ENCODE results near the gene SH3BP4. TPM values are rescaled to one million over a fixed set of nuclear protein-coding genes. Genes with fewer than 3 reads are reported as not detected.
A peak's percentile ranks its signal among the peaks of the same experiment; 100 is the strongest.

Gene SH3BP4
- total RNA-seq, 1 donor from 2014 or later: 115 TPM

- H3K27me3 ChIP-seq (ENCODE audit: control insufficient read depth, insufficient read depth, low read length): no peaks in the 10 kb centered on the region
- no peaks in the 10 kb centered on the region for H3K36me3 ChIP-seq (ENCODE audit: control insufficient read depth, insufficient read depth, low read length)
- H3K4me3 ChIP-seq (ENCODE audit: low read depth, low read length): no peak overlapping the region
- TF ChIP-seq, protein P1, sequence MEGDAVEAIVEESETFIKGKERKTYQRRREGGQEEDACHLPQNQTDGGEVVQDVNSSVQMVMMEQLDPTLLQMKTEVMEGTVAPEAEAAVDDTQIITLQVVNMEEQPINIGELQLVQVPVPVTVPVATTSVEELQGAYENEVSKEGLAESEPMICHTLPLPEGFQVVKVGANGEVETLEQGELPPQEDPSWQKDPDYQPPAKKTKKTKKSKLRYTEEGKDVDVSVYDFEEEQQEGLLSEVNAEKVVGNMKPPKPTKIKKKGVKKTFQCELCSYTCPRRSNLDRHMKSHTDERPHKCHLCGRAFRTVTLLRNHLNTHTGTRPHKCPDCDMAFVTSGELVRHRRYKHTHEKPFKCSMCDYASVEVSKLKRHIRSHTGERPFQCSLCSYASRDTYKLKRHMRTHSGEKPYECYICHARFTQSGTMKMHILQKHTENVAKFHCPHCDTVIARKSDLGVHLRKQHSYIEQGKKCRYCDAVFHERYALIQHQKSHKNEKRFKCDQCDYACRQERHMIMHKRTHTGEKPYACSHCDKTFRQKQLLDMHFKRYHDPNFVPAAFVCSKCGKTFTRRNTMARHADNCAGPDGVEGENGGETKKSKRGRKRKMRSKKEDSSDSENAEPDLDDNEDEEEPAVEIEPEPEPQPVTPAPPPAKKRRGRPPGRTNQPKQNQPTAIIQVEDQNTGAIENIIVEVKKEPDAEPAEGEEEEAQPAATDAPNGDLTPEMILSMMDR (IDR thresholded peaks at IDR 0.05; ENCODE audit: insufficient read depth, low read length, poor library complexity, severe bottlenecking): no peak
- DNase-seq (ENCODE audit: low read depth): peak; percentile 38
Measured at GRCh38 chr2:234919711-234920110, 32.1 kb upstream of the SH3BP4 start.

GRCh38 chr2:234920836-234921235, 31.0 kb upstream of the SH3BP4 start:
- no peak for DNase-seq (ENCODE audit: low read depth)
- no peaks in the 10 kb centered on the region for H3K27me3 ChIP-seq (ENCODE audit: control insufficient read depth, insufficient read depth, low read length)
- no peaks in the 10 kb centered on the region for H3K36me3 ChIP-seq (ENCODE audit: control insufficient read depth, insufficient read depth, low read length)
- TF ChIP-seq, protein P1 (IDR thresholded peaks at IDR 0.05; ENCODE audit: insufficient read depth, low read length, poor library complexity, severe bottlenecking): no peak
- no peak overlapping the region for H3K4me3 ChIP-seq (ENCODE audit: low read depth, low read length)

DNA sequence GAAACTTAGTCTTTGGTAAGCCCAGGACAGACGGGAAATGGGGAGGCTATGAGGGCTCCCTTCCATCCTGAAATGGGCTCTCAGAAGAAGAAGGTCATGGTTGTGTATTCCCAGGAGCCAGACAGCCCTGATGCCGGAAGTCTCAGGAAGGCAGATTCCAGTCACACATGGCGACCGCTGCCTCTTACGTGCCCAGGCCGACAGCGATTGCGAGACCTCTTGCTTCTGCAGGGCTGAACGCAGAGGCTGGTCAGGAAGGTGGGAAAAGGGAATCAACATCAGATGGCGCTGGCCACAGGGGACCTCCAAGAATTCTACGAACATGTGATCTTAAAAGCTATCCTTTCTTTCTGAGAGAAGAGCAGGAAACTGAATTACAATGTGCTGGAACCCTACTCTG, 22.8 kb upstream of the SH3BP4 start:
- Histone ChIP-seq H3K27me3 (ENCODE audit: control insufficient read depth, insufficient read depth, low read length) (no peaks in the 10 kb centered on the region), H3K4me3 (ENCODE audit: low read depth, low read length) (no peak overlapping the region), H3K36me3 (ENCODE audit: control insufficient read depth, insufficient read depth, low read length) (no peaks in the 10 kb centered on the region)
- TF ChIP-seq, protein P1 (IDR thresholded peaks at IDR 0.05; ENCODE audit: insufficient read depth, low read length, poor library complexity, severe bottlenecking): no peak
- DNase-seq (ENCODE audit: low read depth): no peak

GRCh38 chr2:234930397-234930796, 21.4 kb upstream of the SH3BP4 start:
- no peak for DNase-seq (ENCODE audit: low read depth)
- H3K4me3 ChIP-seq (ENCODE audit: low read depth, low read length): no peak overlapping the region
- no peaks in the 10 kb centered on the region for H3K27me3 ChIP-seq (ENCODE audit: control insufficient read depth, insufficient read depth, low read length)
- TF ChIP-seq, protein P1 (IDR thresholded peaks at IDR 0.05; ENCODE audit: insufficient read depth, low read length, poor library complexity, severe bottlenecking): no peak
- no peaks in the 10 kb centered on the region for H3K36me3 ChIP-seq (ENCODE audit: control insufficient read depth, insufficient read depth, low read length)

DNA sequence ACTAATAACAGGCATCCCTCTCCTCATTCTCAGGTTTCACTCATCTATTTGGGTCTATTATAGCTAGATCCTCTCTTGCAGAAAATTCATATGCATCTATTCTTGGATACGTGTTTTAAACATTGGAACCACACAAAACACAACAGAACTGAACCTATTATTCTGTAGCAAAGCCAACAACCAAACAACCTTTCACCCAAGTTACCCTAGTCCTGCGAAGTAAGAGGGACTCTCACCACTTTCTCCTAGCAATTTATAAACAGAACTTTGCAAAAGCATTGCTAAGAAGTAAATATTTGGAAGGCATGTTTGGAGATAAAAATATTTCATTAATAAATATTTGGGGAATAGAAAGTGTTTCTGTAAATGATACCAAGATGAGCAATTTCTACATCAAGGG, 20.4 kb upstream of the SH3BP4 start:
- TF ChIP-seq, protein P1 (IDR thresholded peaks at IDR 0.05; ENCODE audit: insufficient read depth, low read length, poor library complexity, severe bottlenecking): no peak
- Histone ChIP-seq H3K4me3 (ENCODE audit: low read depth, low read length) (no peak overlapping the region), H3K36me3 (ENCODE audit: control insufficient read depth, insufficient read depth, low read length) (no peaks in the 10 kb centered on the region), H3K27me3 (ENCODE audit: control insufficient read depth, insufficient read depth, low read length) (no peaks in the 10 kb centered on the region)
- DNase-seq (ENCODE audit: low read depth): no peak

DNA sequence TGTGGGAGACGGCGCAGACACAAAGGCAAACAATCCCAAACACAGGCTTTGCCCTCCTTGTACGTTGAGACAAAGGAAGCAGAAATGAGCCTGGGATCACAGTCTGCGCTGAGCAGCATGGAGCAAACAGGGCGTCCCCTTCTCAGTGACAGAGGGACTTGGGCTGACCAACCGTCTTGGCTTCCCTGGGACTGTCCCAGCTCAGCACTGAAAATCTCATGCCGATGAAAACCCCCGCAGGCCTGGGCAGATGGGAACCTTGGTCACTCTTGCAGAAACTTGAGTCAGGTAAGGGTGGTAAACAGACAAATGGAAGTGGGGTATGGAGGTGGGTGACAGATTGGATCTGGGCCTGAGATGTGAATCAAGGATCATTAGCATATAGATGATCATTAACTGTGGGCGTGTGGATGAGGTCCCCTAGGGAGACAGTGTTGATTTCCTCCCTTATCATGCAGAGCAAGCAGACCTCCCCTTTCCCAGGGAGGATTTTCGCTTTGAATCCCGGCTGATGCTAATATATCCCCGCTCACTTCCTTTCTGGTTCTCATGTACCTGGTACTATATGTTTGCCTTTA, 19.1 kb upstream of the SH3BP4 start:
- TF ChIP-seq, protein P1 (IDR thresholded peaks at IDR 0.05; ENCODE audit: insufficient read depth, low read length, poor library complexity, severe bottlenecking): no peak
- no peak for DNase-seq (ENCODE audit: low read depth)
- Histone ChIP-seq H3K27me3 (ENCODE audit: control insufficient read depth, insufficient read depth, low read length) (no peaks in the 10 kb centered on the region), H3K4me3 (ENCODE audit: low read depth, low read length) (no peak overlapping the region), H3K36me3 (ENCODE audit: control insufficient read depth, insufficient read depth, low read length) (no peaks in the 10 kb centered on the region)
